Upper lobe of left lung (tissue), 4 donors: ENCODE data around the gene SLC25A13.

Experiments
- CTCF ChIP-seq, 6 experiments: fragments of 450-650 bp in 4 of 6; fragments of 200-600 bp in 2 of 6; sonication (generic) in 2 of 6; IDR thresholded peaks; one replicate each; pipeline ENCODE4 v1.5.1; 2016 to 2019; ENCODE audit warnings: antibody characterized with exemption in 6 of 6
- POLR2A ChIP-seq, 4 donors: fragments of 450-650 bp; IDR thresholded peaks; one replicate each; pipeline ENCODE4 v1.5.1; 2016 to 2017; ENCODE audit warnings: antibody characterized with exemption in 4 of 4, mild to moderate bottlenecking in 2 of 4
- POLR2AphosphoS5 ChIP-seq, 2 donors: sonication (generic); formaldehyde crosslinking; IDR thresholded peaks; one replicate each; pipeline ENCODE4 v1.5.1; 2017; ENCODE audit warnings: antibody characterized with exemption in 2 of 2

GRCh38 chr7:96177353-96177752 is 144.5 kb downstream of the SLC25A13 start:
- TF ChIP-seq CTCF (IDR thresholded peaks at IDR 0.05): no peak
- no peak for TF ChIP-seq POLR2A (IDR thresholded peaks at IDR 0.05)
- TF ChIP-seq POLR2AphosphoS5 (IDR thresholded peaks at IDR 0.05): no peak
